ENCODE results near the gene TAF10. TPM values are rescaled to one million over a fixed set of nuclear protein-coding genes. Genes with fewer than 3 reads are reported as not detected.

The TAF10 gene
- total and polyA plus RNA-seq, 3 experiments from 2014 or later, result 173 to 336 (median 175) TPM

DNA sequence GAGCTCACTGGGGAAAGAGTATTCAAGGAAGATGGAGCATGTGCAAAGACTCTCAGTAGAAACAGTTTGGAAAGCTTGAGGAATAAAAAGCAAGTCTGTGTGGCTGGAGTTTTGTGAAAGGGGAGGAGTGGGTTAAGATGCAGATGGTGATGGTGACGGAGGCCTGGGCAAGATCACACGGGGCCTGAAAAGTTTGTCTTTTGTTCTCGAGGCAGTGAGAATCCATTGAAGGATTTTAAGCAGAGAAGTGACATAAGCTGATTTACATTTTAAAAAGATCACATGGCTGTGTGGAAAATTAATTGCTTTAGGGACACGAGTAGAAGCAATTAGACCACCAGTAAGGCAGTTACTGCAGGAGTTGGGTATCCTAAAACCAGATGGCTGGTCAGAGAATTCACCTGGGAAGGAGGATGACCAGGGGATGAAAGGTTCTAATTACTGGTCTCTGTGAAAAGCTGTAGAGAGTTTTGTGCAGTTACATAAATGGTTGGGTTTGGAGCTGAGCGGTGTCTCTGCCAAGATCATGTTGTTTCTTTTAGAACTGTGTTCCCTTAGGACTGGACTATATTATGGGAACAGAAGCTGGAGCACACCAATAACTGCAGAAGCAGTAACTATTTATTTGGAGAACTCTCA, 15.7 kb downstream of the TAF10 start:
- peaks cover 23% of the 10 kb centered on the region for H3K36me3 ChIP-seq (ENCODE audit: insufficient read depth, low read length)
- H3K27ac Mint-ChIP-seq, result peak overlapping the region in 4 of 8 donors; percentile 3 to 87 (median 36)
- peaks cover 22 to 58% (median 40%) of the 10 kb centered on the region in 3 donors for H3K4me1 Mint-ChIP-seq

GRCh38 chr11:6594142-6594768, 17.8 kb downstream of the TAF10 start:
- Histone ChIP-seq H3K27ac (ENCODE audit: low read depth, low read length) (no peak overlapping the region), H3K9me3 (ENCODE audit: low read length) (no peaks in the 10 kb centered on the region), H3K4me1 (ENCODE audit: insufficient read depth, low read length) (no peaks in the 10 kb centered on the region), H3K36me3 (ENCODE audit: insufficient read depth, low read length) (peaks cover 2% of the 10 kb centered on the region), H3K27me3 (ENCODE audit: insufficient read depth, low read length, poor library complexity, severe bottlenecking) (no peaks in the 10 kb centered on the region), H3K4me3 (ENCODE audit: low read length) (no peak overlapping the region)
- Mint-ChIP-seq H3K27ac (peak overlapping the region; percentile 17 to 86 (median 50)), H3K4me1 (peaks cover 16 to 48% (median 35%) of the 10 kb centered on the region in 3 donors), H3K27me3 (no peaks in the 10 kb centered on the region), H3K9me3 (no peaks in the 10 kb centered on the region), H3K4me3 (peak overlapping the region in 1 of 7 donors; percentile 4), H3K36me3 (peaks cover 0 to 80% (median 14%) of the 10 kb centered on the region in 3 donors)
- ChIA-PET POLR2A (no interaction called here), CTCF (interaction anchor here (1.2 to 3.6 kb wide), 3 partner anchors 15 to 144 kb away, joined by 3 to 14 read pairs (median 3); partner anchors contain the start of gene MRPL17)
- no peak for DNase-seq

More for the DNA sequence above, 15.7 kb downstream of the TAF10 start:
- no peak overlapping the region for H3K4me3 ChIP-seq (ENCODE audit: low read length)
- peaks cover 0 to 92% (median 13%) of the 10 kb centered on the region in 3 donors for H3K36me3 Mint-ChIP-seq
- ChIA-PET POLR2A (interaction anchor here (0.9 kb wide), 1 partner anchor 79 kb away, joined by 4 read pairs; no protein-coding TSS in a partner anchor), CTCF (interaction anchor here (0.7 to 3.6 kb wide), 4 partner anchors 16 to 87 kb away, joined by 3 to 14 read pairs (median 4); partner anchors contain the start of genes MRPL17 and TPP1)
- H3K27me3 ChIP-seq (ENCODE audit: insufficient read depth, low read length, poor library complexity, severe bottlenecking), result no peaks in the 10 kb centered on the region
- H3K4me3 Mint-ChIP-seq, result peak overlapping the region in 1 of 7 donors; percentile 17
- no peaks in the 10 kb centered on the region for H3K9me3 Mint-ChIP-seq
- no peak for DNase-seq
- H3K9me3 ChIP-seq (ENCODE audit: low read length), result no peaks in the 10 kb centered on the region
- no peak overlapping the region for H3K27ac ChIP-seq (ENCODE audit: low read depth, low read length)
- no peaks in the 10 kb centered on the region for H3K27me3 Mint-ChIP-seq
- H3K4me1 ChIP-seq (ENCODE audit: insufficient read depth, low read length), result peaks cover under 1% of the 10 kb centered on the region

DNA sequence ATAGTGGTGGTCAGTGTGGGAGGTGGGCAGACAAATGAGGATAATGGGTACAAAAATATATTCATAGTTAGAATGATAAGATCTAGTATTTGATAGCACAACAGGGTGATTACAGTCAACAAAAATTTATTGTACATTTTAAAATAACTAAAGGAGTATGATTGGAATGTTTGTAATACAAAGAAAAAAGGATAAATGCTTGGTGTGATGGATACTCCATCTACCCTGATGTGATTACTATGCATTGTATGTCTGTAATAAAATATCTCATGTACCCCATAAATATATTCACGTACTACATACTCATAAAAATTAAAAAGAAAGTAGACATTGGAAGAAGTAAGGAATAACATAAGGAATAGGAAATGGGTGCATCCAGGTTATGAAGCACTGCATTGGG, 24.0 kb downstream of the TAF10 start:
- CTCF ChIA-PET, result interaction anchor here (1.2 kb wide), 2 partner anchors 9 to 95 kb away, joined by 3 read pairs; partner anchors contain the start of gene MRPL17

GRCh38 chr11:6587360-6587953, 24.6 kb downstream of the TAF10 start:
- Mint-ChIP-seq H3K4me3 (no peak overlapping the region), H3K4me1 (peaks cover 0 to 3% (median 2%) of the 10 kb centered on the region in 3 donors), H3K9me3 (peaks cover 19 to 26% (median 25%) of the 10 kb centered on the region in 5 donors), H3K36me3 (peaks cover 16 to 53% (median 30%) of the 10 kb centered on the region in 3 donors), H3K27me3 (no peaks in the 10 kb centered on the region), H3K27ac (peak overlapping the region in 1 of 8 donors; percentile 78)
- ChIA-PET CTCF (interaction anchor here (1.2 kb wide), 3 partner anchors 9 to 96 kb away, joined by 3 to 4 read pairs (median 3); partner anchors contain the start of gene MRPL17), POLR2A (no interaction called here)
- no peak overlapping the region for H3K27ac ChIP-seq (ENCODE audit: low read depth, low read length)
- no peak for DNase-seq
- H3K4me1 ChIP-seq (ENCODE audit: insufficient read depth, low read length), result no peaks in the 10 kb centered on the region
- no peaks in the 10 kb centered on the region for H3K36me3 ChIP-seq (ENCODE audit: insufficient read depth, low read length)
- H3K9me3 ChIP-seq (ENCODE audit: low read length), result peaks cover 6% of the 10 kb centered on the region
- H3K4me3 ChIP-seq (ENCODE audit: low read length), result no peak overlapping the region
- no peaks in the 10 kb centered on the region for H3K27me3 ChIP-seq (ENCODE audit: insufficient read depth, low read length, poor library complexity, severe bottlenecking)

More for the DNA sequence above, 24.0 kb downstream of the TAF10 start:
- H3K36me3 ChIP-seq (ENCODE audit: insufficient read depth, low read length), result no peaks in the 10 kb centered on the region
- Mint-ChIP-seq H3K36me3 (peaks cover 16 to 53% (median 24%) of the 10 kb centered on the region in 3 donors), H3K9me3 (peaks cover 15 to 21% (median 20%) of the 10 kb centered on the region in 5 donors), H3K27ac (peak overlapping the region in 1 of 8 donors; percentile 78), H3K27me3 (no peaks in the 10 kb centered on the region), H3K4me1 (peaks cover under 1 to 3% (median 2%) of the 10 kb centered on the region in 3 donors), H3K4me3 (no peak overlapping the region)
- no peak overlapping the region for H3K27ac ChIP-seq (ENCODE audit: low read depth, low read length)
- no peaks in the 10 kb centered on the region for H3K27me3 ChIP-seq (ENCODE audit: insufficient read depth, low read length, poor library complexity, severe bottlenecking)
- DNase-seq, result no peak
- H3K4me1 ChIP-seq (ENCODE audit: insufficient read depth, low read length), result no peaks in the 10 kb centered on the region
- H3K9me3 ChIP-seq (ENCODE audit: low read length), result peaks cover 6% of the 10 kb centered on the region
- POLR2A ChIA-PET, result no interaction called here
- H3K4me3 ChIP-seq (ENCODE audit: low read length), result no peak overlapping the region

DNA sequence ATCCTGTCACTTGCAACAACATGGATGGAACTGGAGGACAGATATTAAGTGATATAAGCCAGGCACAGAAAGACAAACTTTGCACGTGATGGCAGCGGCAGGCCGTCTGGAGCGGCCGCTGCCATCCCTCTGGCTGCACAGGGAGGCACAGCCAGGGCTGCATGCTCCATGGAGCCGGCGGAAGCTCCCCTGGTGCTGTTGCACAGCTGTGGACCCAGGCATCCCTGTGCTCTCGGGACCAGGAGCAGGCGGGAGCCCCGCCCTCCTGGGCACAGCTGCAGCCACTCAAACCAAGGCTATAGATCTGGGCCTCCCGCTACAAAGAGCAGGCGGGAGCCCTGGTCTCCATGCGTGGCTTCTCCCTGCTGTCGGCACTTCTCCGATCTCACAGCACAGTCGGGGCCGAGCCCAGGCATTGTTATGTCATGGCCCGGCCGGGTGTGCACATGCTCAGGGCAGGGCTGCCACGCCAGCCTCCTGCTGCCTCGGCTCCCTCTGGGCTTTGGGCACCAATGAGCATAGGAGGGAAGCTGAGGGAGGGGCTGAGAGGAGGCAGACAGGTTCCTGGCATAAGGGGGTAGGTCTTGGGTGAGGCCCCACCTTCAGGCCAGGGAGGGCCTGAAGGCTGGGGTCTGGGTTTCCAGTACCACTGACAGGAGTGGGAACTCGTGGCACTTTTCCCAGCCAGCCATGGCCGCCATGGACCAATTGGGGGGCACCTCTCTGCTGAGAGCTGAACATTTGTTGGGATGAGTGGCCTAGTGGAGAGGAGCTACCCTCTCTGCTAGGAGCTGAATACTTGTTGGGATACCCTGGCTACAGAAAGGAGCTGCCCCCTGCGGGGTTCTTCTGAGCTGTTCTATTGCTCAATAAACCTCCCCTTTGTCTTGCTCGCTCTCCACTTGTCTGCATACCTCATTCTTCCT, 25.3 kb downstream of the TAF10 start:
- CTCF ChIA-PET, result interaction anchor here (1.2 kb wide), 3 partner anchors 8 to 96 kb away, joined by 3 to 4 read pairs (median 3); partner anchors contain the start of gene MRPL17
- peaks cover 19 to 30% (median 27%) of the 10 kb centered on the region in 5 donors for H3K9me3 Mint-ChIP-seq
- H3K4me1 Mint-ChIP-seq, result peaks cover 0 to 2% (median under 1%) of the 10 kb centered on the region in 3 donors
- Histone ChIP-seq H3K27ac (ENCODE audit: low read depth, low read length) (no peak overlapping the region), H3K4me1 (ENCODE audit: insufficient read depth, low read length) (no peaks in the 10 kb centered on the region), H3K9me3 (ENCODE audit: low read length) (peaks cover 6% of the 10 kb centered on the region), H3K4me3 (ENCODE audit: low read length) (no peak overlapping the region), H3K36me3 (ENCODE audit: insufficient read depth, low read length) (no peaks in the 10 kb centered on the region), H3K27me3 (ENCODE audit: insufficient read depth, low read length, poor library complexity, severe bottlenecking) (no peaks in the 10 kb centered on the region)
- POLR2A ChIA-PET, result no interaction called here
- H3K27me3 Mint-ChIP-seq, result no peaks in the 10 kb centered on the region
- peaks cover 16 to 48% (median 36%) of the 10 kb centered on the region in 3 donors for H3K36me3 Mint-ChIP-seq
- H3K27ac Mint-ChIP-seq, result no peak overlapping the region
- no peak overlapping the region for H3K4me3 Mint-ChIP-seq
- no peak for DNase-seq

DNA sequence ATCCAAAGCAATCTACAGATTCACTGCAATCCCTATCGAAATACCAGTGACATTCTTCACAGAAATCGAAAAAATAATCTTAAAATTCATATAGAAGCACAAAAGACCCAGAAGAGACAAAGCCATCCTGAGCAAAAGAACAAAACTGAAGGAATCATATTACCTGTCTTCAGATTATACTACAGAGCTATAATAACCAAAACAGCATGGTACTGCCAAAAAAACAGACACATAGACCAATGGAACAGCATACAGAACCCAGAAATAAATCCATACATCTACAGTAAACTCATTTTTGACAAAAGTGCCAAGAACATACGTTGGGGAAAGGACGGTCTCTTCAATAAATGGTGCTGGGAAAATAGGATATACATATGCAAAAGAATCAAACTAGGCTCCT, 27.5 kb downstream of the TAF10 start:
- peaks cover 0 to 2% (median 0%) of the 10 kb centered on the region in 3 donors for H3K4me1 Mint-ChIP-seq
- peak overlapping the region in 1 of 8 donors; percentile 50 for H3K27ac Mint-ChIP-seq
- POLR2A ChIA-PET, result no interaction called here
- no peaks in the 10 kb centered on the region for H3K36me3 ChIP-seq (ENCODE audit: insufficient read depth, low read length)
- no peak overlapping the region for H3K4me3 Mint-ChIP-seq
- no peak overlapping the region for H3K27ac ChIP-seq (ENCODE audit: low read depth, low read length)
- H3K4me3 ChIP-seq (ENCODE audit: low read length), result no peak overlapping the region
- no peaks in the 10 kb centered on the region for H3K4me1 ChIP-seq (ENCODE audit: insufficient read depth, low read length)
- peaks cover 14 to 45% (median 44%) of the 10 kb centered on the region in 3 donors for H3K36me3 Mint-ChIP-seq
- no peaks in the 10 kb centered on the region for H3K27me3 Mint-ChIP-seq
- peaks cover 6% of the 10 kb centered on the region for H3K9me3 ChIP-seq (ENCODE audit: low read length)
- no peaks in the 10 kb centered on the region for H3K27me3 ChIP-seq (ENCODE audit: insufficient read depth, low read length, poor library complexity, severe bottlenecking)
- peaks cover 23 to 34% (median 27%) of the 10 kb centered on the region in 5 donors for H3K9me3 Mint-ChIP-seq
- CTCF ChIA-PET, result no interaction called here
- no peak for DNase-seq

- ChIA-PET CTCF (no interaction called here), POLR2A (no interaction called here)
- H3K4me3 ChIP-seq (ENCODE audit: low read length), result no peak overlapping the region
- H3K27ac ChIP-seq (ENCODE audit: low read depth, low read length), result no peak overlapping the region
- H3K4me1 Mint-ChIP-seq, result peaks cover 0 to 2% (median 0%) of the 10 kb centered on the region in 3 donors
- no peak overlapping the region for H3K27ac Mint-ChIP-seq
- H3K4me1 ChIP-seq (ENCODE audit: insufficient read depth, low read length), result no peaks in the 10 kb centered on the region
- peaks cover 6% of the 10 kb centered on the region for H3K9me3 ChIP-seq (ENCODE audit: low read length)
- peaks cover 14 to 45% (median 44%) of the 10 kb centered on the region in 3 donors for H3K36me3 Mint-ChIP-seq
- H3K27me3 Mint-ChIP-seq, result no peaks in the 10 kb centered on the region
- H3K27me3 ChIP-seq (ENCODE audit: insufficient read depth, low read length, poor library complexity, severe bottlenecking), result no peaks in the 10 kb centered on the region
- peaks cover 23 to 34% (median 27%) of the 10 kb centered on the region in 5 donors for H3K9me3 Mint-ChIP-seq
- no peak for DNase-seq
- H3K4me3 Mint-ChIP-seq, result no peak overlapping the region
- H3K36me3 ChIP-seq (ENCODE audit: insufficient read depth, low read length), result no peaks in the 10 kb centered on the region
Observed at GRCh38 chr11:6583584-6583983, 28.4 kb downstream of the TAF10 start.

Measured in CD8-positive, alpha-beta memory T cell (primary cell).